ENCODE measurements around the gene MACROD2. TPM values are rescaled to one million over a fixed set of nuclear protein-coding genes. Genes with fewer than 3 reads are reported as not detected.

The MACROD2 gene
- total RNA-seq, 4 donors from 2014 or later, result 4.0 to 14.1 (median 10.4) TPM

- WGBS, 2 donors, result 92 to 93% methylated on average over 3 of the region's 3 CpGs
- H3K4me3 ChIP-seq, result no peak overlapping the region
- no peaks in the 10 kb centered on the region for H3K27me3 ChIP-seq
Observed at GRCh38 chr20:14288341-14289330, 293.3 kb downstream of the MACROD2 start.

DNA sequence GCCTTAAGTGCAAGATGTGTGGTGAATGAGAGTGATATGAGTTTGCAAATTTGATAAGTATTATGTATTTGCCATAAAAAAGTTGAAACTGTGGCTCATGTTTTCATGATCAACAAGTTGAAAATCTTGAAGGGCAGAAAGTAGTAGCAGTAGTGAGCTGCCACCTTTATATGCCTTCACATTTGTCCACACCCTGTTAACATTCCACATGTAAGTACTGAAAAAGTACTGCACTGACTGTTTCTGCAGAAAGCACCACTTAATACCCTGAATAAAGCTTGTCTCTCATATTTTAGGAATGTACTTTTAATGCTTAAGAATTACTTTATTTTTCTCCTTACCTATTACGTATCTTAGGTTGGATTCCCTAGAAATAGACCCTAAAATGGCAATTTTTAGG is 296.2 kb downstream of the MACROD2 start:
- Histone ChIP-seq H3K4me3 (no peak overlapping the region), H3K27ac (no peak overlapping the region), H3K4me1 (peaks cover 0 to under 1% (median 0%) of the 10 kb centered on the region in 4 donors), H3K36me3 (no peaks in the 10 kb centered on the region), H3K9me3 (no peaks in the 10 kb centered on the region), H3K27me3 (no peaks in the 10 kb centered on the region)
- no peak for DNase-seq (ENCODE audit: low spot score in 2 of 2)
- TF ChIP-seq EP300 (IDR thresholded peaks at IDR 0.05), result no peak
- TF ChIP-seq, protein P1, sequence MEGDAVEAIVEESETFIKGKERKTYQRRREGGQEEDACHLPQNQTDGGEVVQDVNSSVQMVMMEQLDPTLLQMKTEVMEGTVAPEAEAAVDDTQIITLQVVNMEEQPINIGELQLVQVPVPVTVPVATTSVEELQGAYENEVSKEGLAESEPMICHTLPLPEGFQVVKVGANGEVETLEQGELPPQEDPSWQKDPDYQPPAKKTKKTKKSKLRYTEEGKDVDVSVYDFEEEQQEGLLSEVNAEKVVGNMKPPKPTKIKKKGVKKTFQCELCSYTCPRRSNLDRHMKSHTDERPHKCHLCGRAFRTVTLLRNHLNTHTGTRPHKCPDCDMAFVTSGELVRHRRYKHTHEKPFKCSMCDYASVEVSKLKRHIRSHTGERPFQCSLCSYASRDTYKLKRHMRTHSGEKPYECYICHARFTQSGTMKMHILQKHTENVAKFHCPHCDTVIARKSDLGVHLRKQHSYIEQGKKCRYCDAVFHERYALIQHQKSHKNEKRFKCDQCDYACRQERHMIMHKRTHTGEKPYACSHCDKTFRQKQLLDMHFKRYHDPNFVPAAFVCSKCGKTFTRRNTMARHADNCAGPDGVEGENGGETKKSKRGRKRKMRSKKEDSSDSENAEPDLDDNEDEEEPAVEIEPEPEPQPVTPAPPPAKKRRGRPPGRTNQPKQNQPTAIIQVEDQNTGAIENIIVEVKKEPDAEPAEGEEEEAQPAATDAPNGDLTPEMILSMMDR (IDR thresholded peaks at IDR 0.05), result no peak
- TF ChIP-seq POLR2A (IDR thresholded peaks at IDR 0.05), result no peak
- WGBS, 2 donors, result 83 to 92% methylated on average over 1 of the region's 1 CpG

More at GRCh38 chr20:14288341-14289330, 293.3 kb downstream of the MACROD2 start:
- Histone ChIP-seq H3K27ac (no peak overlapping the region), H3K9me3 (no peaks in the 10 kb centered on the region), H3K36me3 (no peaks in the 10 kb centered on the region), H3K4me1 (peaks cover 0 to 6% (median 0%) of the 10 kb centered on the region in 4 donors)
- no peak for DNase-seq (ENCODE audit: low spot score in 2 of 2)
- no peak for TF ChIP-seq POLR2A (IDR thresholded peaks at IDR 0.05)
- no peak for TF ChIP-seq EP300 (IDR thresholded peaks at IDR 0.05)
- TF ChIP-seq, protein P1 (IDR thresholded peaks at IDR 0.05), result no peak

DNA sequence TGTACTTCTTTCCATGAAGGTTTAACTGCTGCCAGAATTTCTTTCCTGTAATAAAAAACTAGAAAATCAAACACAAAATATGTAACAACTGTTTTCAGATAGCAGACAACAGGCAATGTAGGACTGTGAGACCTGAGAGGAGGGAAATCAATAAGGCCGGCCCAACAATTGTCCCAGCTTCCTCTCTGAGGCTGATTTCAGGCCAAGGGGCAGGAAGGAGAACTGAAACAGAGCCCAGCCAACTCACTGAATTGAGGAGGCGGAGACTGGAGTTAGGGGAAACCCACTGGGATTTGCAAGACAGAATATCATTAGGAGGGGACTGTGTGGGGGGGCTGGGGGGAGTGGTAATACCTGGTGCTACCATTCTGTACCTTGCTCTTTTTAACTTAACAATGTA is 299.9 kb downstream of the MACROD2 start:
- WGBS, 2 donors, result 32 to 39% methylated on average over 2 of the region's 2 CpGs

GRCh38 chr20:14295770-14296309 is 300.5 kb downstream of the MACROD2 start:
- Histone ChIP-seq H3K4me1 (no peaks in the 10 kb centered on the region), H3K27ac (no peak overlapping the region), H3K9me3 (no peaks in the 10 kb centered on the region), H3K36me3 (no peaks in the 10 kb centered on the region), H3K4me3 (no peak overlapping the region), H3K27me3 (no peaks in the 10 kb centered on the region)
- 59% methylated on average over 3 of the region's 3 CpGs for WGBS, 2 donors
- no peak for DNase-seq (ENCODE audit: low spot score in 2 of 2)
- TF ChIP-seq POLR2A (IDR thresholded peaks at IDR 0.05), result no peak
- no peak for TF ChIP-seq EP300 (IDR thresholded peaks at IDR 0.05)
- TF ChIP-seq, protein P1 (IDR thresholded peaks at IDR 0.05), result no peak

More for the DNA sequence above, 299.9 kb downstream of the MACROD2 start:
- Histone ChIP-seq H3K36me3 (no peaks in the 10 kb centered on the region), H3K27ac (no peak overlapping the region), H3K4me3 (no peak overlapping the region), H3K27me3 (no peaks in the 10 kb centered on the region), H3K4me1 (no peaks in the 10 kb centered on the region), H3K9me3 (no peaks in the 10 kb centered on the region)
- DNase-seq (ENCODE audit: low spot score in 2 of 2), result no peak
- TF ChIP-seq POLR2A (IDR thresholded peaks at IDR 0.05) (no peak), EP300 (IDR thresholded peaks at IDR 0.05) (no peak)
- TF ChIP-seq, protein P1 (IDR thresholded peaks at IDR 0.05), result no peak

GRCh38 chr20:14299831-14300230 is 304.5 kb downstream of the MACROD2 start:
- no peaks in the 10 kb centered on the region for H3K36me3 ChIP-seq
- 90 to 93% methylated on average over 4 of the region's 4 CpGs for WGBS, 2 donors
- TF ChIP-seq, protein P1 (IDR thresholded peaks at IDR 0.05), result no peak
- TF ChIP-seq POLR2A (IDR thresholded peaks at IDR 0.05) (no peak), EP300 (IDR thresholded peaks at IDR 0.05) (no peak)

More at GRCh38 chr20:14299831-14300230, 304.5 kb downstream of the MACROD2 start:
- no peak overlapping the region for H3K27ac ChIP-seq
- H3K27me3 ChIP-seq, result no peaks in the 10 kb centered on the region
- no peaks in the 10 kb centered on the region for H3K4me1 ChIP-seq
- H3K9me3 ChIP-seq, result peaks cover 0 to 7% (median 0%) of the 10 kb centered on the region in 4 donors
- DNase-seq (ENCODE audit: low spot score in 2 of 2), result no peak
- no peak overlapping the region for H3K4me3 ChIP-seq

All from tibial nerve (tissue), 4 donors.